Measurements from ENCODE around the gene PRKG1.

Gene PRKG1

DNA sequence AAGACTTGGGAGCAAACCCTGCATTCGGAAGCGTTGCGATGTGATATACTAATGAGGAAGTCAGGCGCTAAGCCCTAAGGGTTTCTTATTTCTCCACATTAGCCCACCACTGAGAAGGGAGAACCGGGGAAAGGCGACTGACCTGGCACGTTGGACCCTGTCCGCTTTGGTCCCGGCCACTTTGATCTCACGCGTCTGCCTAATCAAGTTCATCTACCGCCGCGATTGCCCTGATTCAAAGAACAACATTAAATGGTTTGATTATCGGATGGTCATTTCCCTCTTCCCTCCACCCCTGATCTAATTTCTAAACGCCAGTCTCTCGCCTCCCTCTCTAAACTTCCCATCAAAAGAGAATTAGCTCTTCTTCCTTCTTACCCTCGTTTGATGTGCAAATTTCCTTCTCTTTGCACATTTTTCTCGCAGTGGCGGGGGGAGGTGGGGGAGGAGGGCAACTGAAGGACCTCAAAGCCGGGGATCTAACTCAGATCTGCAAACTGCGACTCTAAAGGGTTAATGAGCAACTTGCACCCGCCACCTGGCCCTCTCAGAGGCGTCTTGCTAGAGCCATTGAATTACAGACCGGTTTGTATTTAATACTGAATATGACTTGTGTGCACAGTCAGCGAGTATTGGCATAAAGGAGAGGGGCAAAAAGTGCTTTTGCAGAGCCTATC lies 1239.1 kb downstream of the PRKG1 start:
- no peak for DNase-seq
- H2AK5ac ChIP-seq (ENCODE audit: low read length), result no peak overlapping the region
- no peak overlapping the region for H4K12ac ChIP-seq (ENCODE audit: low read depth, low read length)
- no peak overlapping the region for H4K91ac ChIP-seq (ENCODE audit: low read depth, low read length)
- H3K4me2 ChIP-seq (ENCODE audit: low read length), result peak overlapping the region; percentile 92
- no peaks in the 10 kb centered on the region for H3K36me3 ChIP-seq (ENCODE audit: control insufficient read depth in 1 of 2, insufficient read depth in 2 of 2, low read length in 2 of 2)
- no peak overlapping the region for H4K8ac ChIP-seq (ENCODE audit: low read depth, low read length)
- no peaks in the 10 kb centered on the region for H3K79me1 ChIP-seq (ENCODE audit: low read length)
- peaks cover 2% of the 10 kb centered on the region for H3K79me2 ChIP-seq (ENCODE audit: control insufficient read depth, insufficient read depth, low read length, poor library complexity)
- H2AFZ ChIP-seq (ENCODE audit: insufficient read depth, low read length, poor library complexity), result no peak overlapping the region
- H3K9ac ChIP-seq (ENCODE audit: low read length), result no peak overlapping the region
- no peak overlapping the region for H3K14ac ChIP-seq (ENCODE audit: low read length)
- H3K9me3 ChIP-seq (ENCODE audit: insufficient read depth, low read depth, low read length), result peaks cover 2% of the 10 kb centered on the region
- H3K23ac ChIP-seq (ENCODE audit: low read length), result no peak overlapping the region
- no peak overlapping the region for H3K4ac ChIP-seq (ENCODE audit: low read depth, low read length)
- peak overlapping the region; percentile 13 for H2BK120ac ChIP-seq (ENCODE audit: insufficient read depth, low read length, poor library complexity)
- no peak overlapping the region for H3K18ac ChIP-seq (ENCODE audit: low read length)
- H3K27me3 ChIP-seq (ENCODE audit: insufficient read depth, low read length), result peaks cover 29% of the 10 kb centered on the region
- no CpG with 5 or more reads among the region's 26 CpGs for WGBS (ENCODE audit: extremely low coverage, insufficient coverage, insufficient read length)
- peak overlapping the region; percentile 72 for H3K4me3 ChIP-seq (ENCODE audit: low read depth, low read length)
- no peak overlapping the region for H2BK12ac ChIP-seq (ENCODE audit: low read length)
- peaks cover 3 to 11% of the 10 kb centered on the region in 2 experiments for H3K4me1 ChIP-seq (ENCODE audit: control insufficient read depth in 1 of 2, insufficient read depth in 2 of 2, low read length in 2 of 2)
- H3K27ac ChIP-seq (ENCODE audit: low read depth, low read length), result no peak overlapping the region
- no peak overlapping the region for H2BK5ac ChIP-seq (ENCODE audit: low read depth, low read length, poor library complexity)

DNA sequence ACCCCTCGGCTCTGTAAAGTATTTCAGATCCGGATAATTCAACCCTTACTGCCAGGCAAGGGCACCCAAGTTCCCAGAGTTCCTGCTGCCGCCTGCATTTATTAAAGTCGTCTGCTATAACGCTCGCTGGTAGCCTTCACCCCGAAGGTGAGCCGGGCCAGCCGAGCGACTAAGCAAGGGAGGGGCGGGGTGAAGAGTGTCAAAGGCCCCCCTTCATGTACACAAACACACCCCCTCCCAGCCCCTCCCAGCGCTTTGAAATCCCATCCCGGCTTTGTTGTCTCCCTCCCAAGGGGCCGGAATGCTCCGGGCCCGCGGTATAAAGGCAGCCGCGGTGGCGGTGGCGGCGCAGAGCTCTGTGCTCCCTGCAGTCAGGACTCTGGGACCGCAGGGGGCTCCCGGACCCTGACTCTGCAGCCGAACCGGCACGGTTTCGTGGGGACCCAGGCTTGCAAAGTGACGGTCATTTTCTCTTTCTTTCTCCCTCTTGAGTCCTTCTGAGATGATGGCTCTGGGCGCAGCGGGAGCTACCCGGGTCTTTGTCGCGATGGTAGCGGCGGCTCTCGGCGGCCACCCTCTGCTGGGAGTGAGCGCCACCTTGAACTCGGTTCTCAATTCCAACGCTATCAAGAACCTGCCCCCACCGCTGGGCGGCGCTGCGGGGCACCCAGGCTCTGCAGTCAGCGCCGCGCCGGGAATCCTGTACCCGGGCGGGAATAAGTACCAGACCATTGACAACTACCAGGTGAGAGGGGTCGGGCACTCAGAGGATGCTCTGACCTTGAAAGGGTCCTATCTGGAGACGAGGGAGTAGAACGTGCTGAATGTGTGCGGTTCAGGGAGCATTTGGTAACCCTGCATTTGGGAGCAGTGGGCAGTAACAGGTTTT lies 1239.9 kb downstream of the PRKG1 start, which contains the start of gene DKK1:
Gene DKK1 (plus strand): TSS at position 349 of the 889 bp plus-strand sequence. CDS start 154 bp downstream, at position 503.
- peak within 1 kb of the TSS; percentile 72 for H3K4me3 ChIP-seq (ENCODE audit: low read depth, low read length)
- peak within 1 kb of the TSS; percentile 92 for H3K4me2 ChIP-seq (ENCODE audit: low read length)
- H2BK5ac ChIP-seq (ENCODE audit: low read depth, low read length, poor library complexity), result no peak within 1 kb of the TSS
- no peaks in the 10 kb centered on the region for H3K36me3 ChIP-seq (ENCODE audit: control insufficient read depth in 1 of 2, insufficient read depth in 2 of 2, low read length in 2 of 2)
- H4K12ac ChIP-seq (ENCODE audit: low read depth, low read length), result no peak within 1 kb of the TSS
- peaks cover 26% of the 10 kb centered on the region for H3K27me3 ChIP-seq (ENCODE audit: insufficient read depth, low read length)
- no peak within 1 kb of the TSS for H3K4ac ChIP-seq (ENCODE audit: low read depth, low read length)
- H3K14ac ChIP-seq (ENCODE audit: low read length), result no peak within 1 kb of the TSS
- peaks cover 2% of the 10 kb centered on the region for H3K79me2 ChIP-seq (ENCODE audit: control insufficient read depth, insufficient read depth, low read length, poor library complexity)
- H2BK12ac ChIP-seq (ENCODE audit: low read length), result no peak within 1 kb of the TSS
- peak within 1 kb of the TSS; percentile 58 for H4K91ac ChIP-seq (ENCODE audit: low read depth, low read length)
- no CpG with 5 or more reads among the region's 55 CpGs for WGBS (ENCODE audit: extremely low coverage, insufficient coverage, insufficient read length)
- H3K27ac ChIP-seq (ENCODE audit: low read depth, low read length), result no peak within 1 kb of the TSS
- no peaks in the 10 kb centered on the region for H3K79me1 ChIP-seq (ENCODE audit: low read length)
- peaks cover 2% of the 10 kb centered on the region for H3K9me3 ChIP-seq (ENCODE audit: insufficient read depth, low read depth, low read length)
- peak within 1 kb of the TSS; percentile 91 for H2AFZ ChIP-seq (ENCODE audit: insufficient read depth, low read length, poor library complexity)
- peak within 1 kb of the TSS; percentile 40 for H3K18ac ChIP-seq (ENCODE audit: low read length)
- no peak within 1 kb of the TSS for H2AK5ac ChIP-seq (ENCODE audit: low read length)
- peak within 1 kb of the TSS; percentile 48 for H3K9ac ChIP-seq (ENCODE audit: low read length)
- peak; percentile 56 to 76 for DNase-seq
- peaks cover 3 to 8% of the 10 kb centered on the region in 2 experiments for H3K4me1 ChIP-seq (ENCODE audit: control insufficient read depth in 1 of 2, insufficient read depth in 2 of 2, low read length in 2 of 2)
- peak within 1 kb of the TSS; percentile 20 for H2BK120ac ChIP-seq (ENCODE audit: insufficient read depth, low read length, poor library complexity)
- peak within 1 kb of the TSS; percentile 71 for H4K8ac ChIP-seq (ENCODE audit: low read depth, low read length)
- no peak within 1 kb of the TSS for H3K23ac ChIP-seq (ENCODE audit: low read length)

DNA sequence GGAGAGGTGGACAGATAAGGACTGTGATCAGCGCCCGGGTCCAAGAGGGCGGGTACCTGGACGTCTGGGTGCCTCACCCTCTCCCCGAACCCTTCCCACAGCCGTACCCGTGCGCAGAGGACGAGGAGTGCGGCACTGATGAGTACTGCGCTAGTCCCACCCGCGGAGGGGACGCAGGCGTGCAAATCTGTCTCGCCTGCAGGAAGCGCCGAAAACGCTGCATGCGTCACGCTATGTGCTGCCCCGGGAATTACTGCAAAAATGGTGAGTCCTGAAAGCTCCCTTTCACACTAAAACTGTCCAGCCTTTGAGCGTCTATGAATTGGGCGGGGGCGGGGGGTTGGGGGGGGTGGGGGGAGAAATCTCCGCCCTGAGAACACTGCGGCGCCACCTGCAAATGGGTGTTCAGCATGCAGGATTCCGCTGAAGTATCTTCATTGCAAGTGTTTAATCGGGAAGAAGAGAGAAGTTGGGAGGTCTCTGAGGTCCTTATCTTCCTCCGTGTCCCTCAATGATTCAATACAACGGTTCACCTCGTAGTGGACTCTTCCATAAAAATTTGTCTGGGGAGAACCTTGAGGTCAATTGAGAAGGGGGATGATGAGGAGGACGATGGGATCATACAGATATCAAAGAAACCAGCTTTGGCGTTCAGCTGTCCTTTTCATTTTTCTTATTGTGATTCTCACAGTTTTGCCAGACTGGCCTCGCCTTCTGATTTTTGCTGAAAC lies 1240.7 kb downstream of the PRKG1 start:
- H4K12ac ChIP-seq (ENCODE audit: low read depth, low read length), result no peak overlapping the region
- no peak overlapping the region for H2AK5ac ChIP-seq (ENCODE audit: low read length)
- no CpG with 5 or more reads among the region's 36 CpGs for WGBS (ENCODE audit: extremely low coverage, insufficient coverage, insufficient read length)
- peaks cover 3 to 8% of the 10 kb centered on the region in 2 experiments for H3K4me1 ChIP-seq (ENCODE audit: control insufficient read depth in 1 of 2, insufficient read depth in 2 of 2, low read length in 2 of 2)
- no peak overlapping the region for H2BK12ac ChIP-seq (ENCODE audit: low read length)
- no peaks in the 10 kb centered on the region for H3K79me1 ChIP-seq (ENCODE audit: low read length)
- no peak overlapping the region for H4K91ac ChIP-seq (ENCODE audit: low read depth, low read length)
- DNase-seq, result no peak
- peaks cover 22% of the 10 kb centered on the region for H3K27me3 ChIP-seq (ENCODE audit: insufficient read depth, low read length)
- no peak overlapping the region for H2AFZ ChIP-seq (ENCODE audit: insufficient read depth, low read length, poor library complexity)
- no peak overlapping the region for H3K4ac ChIP-seq (ENCODE audit: low read depth, low read length)
- H3K79me2 ChIP-seq (ENCODE audit: control insufficient read depth, insufficient read depth, low read length, poor library complexity), result peaks cover 2% of the 10 kb centered on the region
- H3K36me3 ChIP-seq (ENCODE audit: control insufficient read depth in 1 of 2, insufficient read depth in 2 of 2, low read length in 2 of 2), result no peaks in the 10 kb centered on the region
- H4K8ac ChIP-seq (ENCODE audit: low read depth, low read length), result no peak overlapping the region
- H3K18ac ChIP-seq (ENCODE audit: low read length), result no peak overlapping the region
- H2BK5ac ChIP-seq (ENCODE audit: low read depth, low read length, poor library complexity), result no peak overlapping the region
- H3K9me3 ChIP-seq (ENCODE audit: insufficient read depth, low read depth, low read length), result peaks cover 2% of the 10 kb centered on the region
- peak overlapping the region; percentile 92 for H3K4me2 ChIP-seq (ENCODE audit: low read length)
- no peak overlapping the region for H2BK120ac ChIP-seq (ENCODE audit: insufficient read depth, low read length, poor library complexity)
- H3K9ac ChIP-seq (ENCODE audit: low read length), result no peak overlapping the region
- peak overlapping the region; percentile 56 for H3K4me3 ChIP-seq (ENCODE audit: low read depth, low read length)
- H3K27ac ChIP-seq (ENCODE audit: low read depth, low read length), result no peak overlapping the region
- no peak overlapping the region for H3K23ac ChIP-seq (ENCODE audit: low read length)
- H3K14ac ChIP-seq (ENCODE audit: low read length), result no peak overlapping the region

DNA sequence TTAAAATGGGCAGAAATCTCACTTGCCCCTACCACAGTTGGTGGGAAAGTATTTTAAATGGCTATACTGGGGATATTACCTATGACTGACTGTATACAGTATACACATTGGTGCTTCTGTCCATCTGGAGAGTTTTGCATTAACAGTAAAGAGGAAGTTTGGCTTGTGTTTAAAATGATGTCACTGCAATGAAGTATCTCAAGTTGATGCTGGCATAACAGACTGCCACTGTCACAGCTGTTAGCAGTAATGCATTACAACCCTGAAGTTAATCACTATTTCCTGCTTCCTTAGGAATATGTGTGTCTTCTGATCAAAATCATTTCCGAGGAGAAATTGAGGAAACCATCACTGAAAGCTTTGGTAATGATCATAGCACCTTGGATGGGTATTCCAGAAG lies 1241.7 kb downstream of the PRKG1 start:
- Histone ChIP-seq H3K27me3 (ENCODE audit: insufficient read depth, low read length) (peaks cover 22% of the 10 kb centered on the region), H3K79me1 (ENCODE audit: low read length) (no peaks in the 10 kb centered on the region), H2BK12ac (ENCODE audit: low read length) (no peak overlapping the region), H2AFZ (ENCODE audit: insufficient read depth, low read length, poor library complexity) (no peak overlapping the region), H3K27ac (ENCODE audit: low read depth, low read length) (no peak overlapping the region), H2AK5ac (ENCODE audit: low read length) (no peak overlapping the region), H3K9ac (ENCODE audit: low read length) (no peak overlapping the region), H3K14ac (ENCODE audit: low read length) (no peak overlapping the region), H3K9me3 (ENCODE audit: insufficient read depth, low read depth, low read length) (peaks cover 2% of the 10 kb centered on the region), H3K4me3 (ENCODE audit: low read depth, low read length) (no peak overlapping the region), H3K4me2 (ENCODE audit: low read length) (no peak overlapping the region), H2BK120ac (ENCODE audit: insufficient read depth, low read length, poor library complexity) (no peak overlapping the region), H3K18ac (ENCODE audit: low read length) (no peak overlapping the region), H2BK5ac (ENCODE audit: low read depth, low read length, poor library complexity) (no peak overlapping the region), H4K8ac (ENCODE audit: low read depth, low read length) (no peak overlapping the region), H4K12ac (ENCODE audit: low read depth, low read length) (no peak overlapping the region), H3K23ac (ENCODE audit: low read length) (no peak overlapping the region), H3K4me1 (ENCODE audit: control insufficient read depth in 1 of 2, insufficient read depth in 2 of 2, low read length in 2 of 2) (peaks cover 3 to 8% of the 10 kb centered on the region in 2 experiments), H3K36me3 (ENCODE audit: control insufficient read depth in 1 of 2, insufficient read depth in 2 of 2, low read length in 2 of 2) (no peaks in the 10 kb centered on the region), H3K4ac (ENCODE audit: low read depth, low read length) (no peak overlapping the region), H3K79me2 (ENCODE audit: control insufficient read depth, insufficient read depth, low read length, poor library complexity) (peaks cover 2% of the 10 kb centered on the region), H4K91ac (ENCODE audit: low read depth, low read length) (no peak overlapping the region)
- no peak for DNase-seq
- WGBS (ENCODE audit: extremely low coverage, insufficient coverage, insufficient read length), result no CpG with 5 or more reads among the region's 1 CpG

Measured in trophoblast cell (in vitro differentiated cells and primary cell).